Thoracic aorta (tissue), 2 donors: ENCODE measurements around the gene RBM24. TPM values are rescaled to one million over a fixed set of nuclear protein-coding genes. Genes with fewer than 3 reads are reported as not detected.
"Not testable (repeated sequence)": the region's sequence is repeated elsewhere in the genome, so short reads cannot be mapped to it uniquely, and the experiment has no call there.

ENCODE experiments used
- ATAC-seq: fragments of 150-250 bp; one replicate; pipeline ENCODE4 v1.8.0; 2017; ENCODE audit warnings: low read depth; ENCODE audit not compliant: insufficient number of reproducible peaks, low FRiP score
- DNase-seq: peaks from one replicate; pipeline ENCODE4 v3.0.0-alpha.2; 2020; ENCODE audit warnings: low spot score
- H3K27ac ChIP-seq, 2 donors: fragments of 200-600 bp; sonication (generic); 1 replicate in 1 of 2; 2 replicates in 1 of 2; pipeline ENCODE4 v1.5.1; 2016; ENCODE audit warnings: mild to moderate bottlenecking in 2 of 2, moderate library complexity in 2 of 2
- H3K27me3 ChIP-seq: fragments of 200-600 bp; sonication (generic); replicated peaks from 2 replicates; pipeline ENCODE4 v1.6.0; 2016; ENCODE audit warnings: mild to moderate bottlenecking; ENCODE audit not compliant: insufficient read depth
- H3K36me3 ChIP-seq: fragments of 200-600 bp; sonication (generic); one replicate; pipeline ENCODE4 v1.5.1; 2016
- H3K4me1 ChIP-seq, 2 donors: fragments of 200-600 bp; sonication (generic); 1 replicate in 1 of 2; 2 replicates in 1 of 2; pipeline versions ENCODE4 v1.5.1 to v1.6.0; 2016; ENCODE audit warnings: low read depth in 2 of 2, mild to moderate bottlenecking in 1 of 2; ENCODE audit not compliant: control insufficient read depth in 1 of 2
- H3K4me3 ChIP-seq: fragments of 200-600 bp; sonication (generic); 2 replicates; pipeline ENCODE4 v1.5.1; 2016; ENCODE audit warnings: mild to moderate bottlenecking
- H3K9me3 ChIP-seq: fragments of 200-600 bp; sonication (generic); 2 replicates; pipeline ENCODE4 v1.5.1; 2016
- total RNA-seq, 2 donors: library from RNA; depleted of rRNA; stranded (reverse); fragments of >200 nt; gene quantifications; one replicate each; pipeline versions ENCODE4 v1.1.0 to v1.2.3, GENCODE V29; 2016
- TF ChIP-seq, protein P1 (sequence below): fragments of 200-600 bp; sonication (generic); IDR thresholded peaks from one replicate; pipeline ENCODE4 v1.5.1; 2019; ENCODE audit warnings: antibody characterized with exemption

Gene RBM24
- total RNA-seq, 2 donors from 2014 or later, result 1.3 to 7.9 TPM

DNA sequence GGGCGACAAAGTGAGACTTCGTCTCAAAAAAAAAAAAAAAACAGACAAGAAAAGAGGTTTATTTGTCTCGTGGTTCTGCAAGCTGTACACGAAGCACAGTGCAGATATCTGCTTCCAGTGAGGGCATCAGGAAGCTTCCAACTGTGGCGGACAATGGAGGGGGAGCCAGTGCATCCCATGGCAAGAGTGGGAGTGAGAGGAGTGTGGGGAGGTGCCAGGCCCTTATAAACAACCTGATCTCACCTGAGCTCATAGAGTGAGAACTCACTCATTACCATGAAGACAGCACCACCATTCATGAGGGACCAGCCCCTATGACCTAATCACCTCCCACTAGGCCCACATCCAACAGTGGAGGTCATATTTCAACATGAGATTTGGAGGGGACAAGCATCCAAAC is 19.5 kb downstream of the RBM24 start:
- ATAC-seq, result no peak
- Histone ChIP-seq H3K4me3 (no peak overlapping the region), H3K36me3 (no peaks in the 10 kb centered on the region), H3K9me3 (no peaks in the 10 kb centered on the region), H3K27me3 (no peaks in the 10 kb centered on the region), H3K4me1 (peaks cover 5 to 9% of the 10 kb centered on the region in 2 donors), H3K27ac (no peak overlapping the region)
- no peak for DNase-seq
- TF ChIP-seq, protein P1, sequence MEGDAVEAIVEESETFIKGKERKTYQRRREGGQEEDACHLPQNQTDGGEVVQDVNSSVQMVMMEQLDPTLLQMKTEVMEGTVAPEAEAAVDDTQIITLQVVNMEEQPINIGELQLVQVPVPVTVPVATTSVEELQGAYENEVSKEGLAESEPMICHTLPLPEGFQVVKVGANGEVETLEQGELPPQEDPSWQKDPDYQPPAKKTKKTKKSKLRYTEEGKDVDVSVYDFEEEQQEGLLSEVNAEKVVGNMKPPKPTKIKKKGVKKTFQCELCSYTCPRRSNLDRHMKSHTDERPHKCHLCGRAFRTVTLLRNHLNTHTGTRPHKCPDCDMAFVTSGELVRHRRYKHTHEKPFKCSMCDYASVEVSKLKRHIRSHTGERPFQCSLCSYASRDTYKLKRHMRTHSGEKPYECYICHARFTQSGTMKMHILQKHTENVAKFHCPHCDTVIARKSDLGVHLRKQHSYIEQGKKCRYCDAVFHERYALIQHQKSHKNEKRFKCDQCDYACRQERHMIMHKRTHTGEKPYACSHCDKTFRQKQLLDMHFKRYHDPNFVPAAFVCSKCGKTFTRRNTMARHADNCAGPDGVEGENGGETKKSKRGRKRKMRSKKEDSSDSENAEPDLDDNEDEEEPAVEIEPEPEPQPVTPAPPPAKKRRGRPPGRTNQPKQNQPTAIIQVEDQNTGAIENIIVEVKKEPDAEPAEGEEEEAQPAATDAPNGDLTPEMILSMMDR, result no peak

DNA sequence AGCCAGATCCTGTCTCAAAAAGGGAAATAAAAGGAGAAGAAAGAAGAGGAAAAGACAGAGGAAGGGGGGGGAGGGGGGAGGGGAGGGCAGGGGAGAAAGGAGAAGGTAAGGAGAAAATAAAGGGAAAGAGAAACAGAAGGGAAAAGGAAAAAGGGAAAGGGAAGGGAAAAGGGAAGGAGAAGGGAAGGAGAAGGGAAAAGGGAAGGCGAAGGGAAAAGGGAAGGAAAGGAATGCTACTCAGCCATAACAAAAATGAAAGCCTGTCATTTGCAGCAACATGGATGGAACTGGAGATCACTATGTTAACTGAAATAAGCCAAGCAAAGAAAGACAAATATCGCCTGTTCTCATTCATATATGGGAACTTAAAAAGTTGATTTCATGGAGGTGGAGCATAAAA is 22.3 kb downstream of the RBM24 start:
- Histone ChIP-seq H3K27me3 (no peaks in the 10 kb centered on the region), H3K27ac (no peak overlapping the region), H3K9me3 (no peaks in the 10 kb centered on the region), H3K4me1 (no peaks in the 10 kb centered on the region), H3K4me3 (no peak overlapping the region), H3K36me3 (no peaks in the 10 kb centered on the region)
- DNase-seq (no peak), ATAC-seq (no peak)
- TF ChIP-seq, protein P1, result no peak

DNA sequence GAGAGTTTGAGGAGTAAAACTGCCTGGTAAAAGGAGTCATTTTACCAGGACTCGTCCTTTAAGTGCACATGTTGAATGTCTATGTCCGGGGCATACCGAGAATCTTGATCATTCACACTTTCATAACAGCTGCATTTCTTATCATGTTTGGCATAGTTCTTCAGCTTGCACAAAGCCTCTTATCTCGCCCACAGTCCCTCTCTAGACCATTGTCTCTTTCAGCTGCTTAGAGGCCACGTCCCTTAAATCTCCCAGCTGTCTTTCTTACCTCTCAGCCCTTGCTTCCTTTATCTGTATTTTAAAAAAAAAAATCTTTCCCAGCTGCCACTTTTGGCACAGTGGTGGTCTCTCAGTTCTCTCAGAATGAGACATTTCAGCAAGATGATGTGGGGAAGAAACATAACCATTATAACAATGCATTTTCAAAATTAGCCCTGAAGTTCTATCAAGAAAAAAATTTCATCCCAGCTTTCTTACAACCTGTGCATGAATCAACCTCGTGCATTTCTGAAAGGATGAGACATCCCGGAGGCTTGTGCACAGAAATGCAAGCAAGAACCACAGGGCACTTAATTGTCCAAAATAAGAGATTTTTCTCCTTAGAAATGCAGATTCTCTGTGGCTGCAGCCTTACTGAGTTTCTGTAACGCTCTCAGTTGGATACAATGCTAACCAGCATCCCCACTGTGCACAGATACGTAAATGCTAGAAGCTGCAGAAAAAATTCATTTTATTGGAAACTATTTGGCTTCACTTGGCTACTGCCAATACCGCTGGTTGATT is 24.2 kb downstream of the RBM24 start:
- no peaks in the 10 kb centered on the region for H3K36me3 ChIP-seq
- ATAC-seq (no peak), DNase-seq (no peak)
- H3K4me1 ChIP-seq, result no peaks in the 10 kb centered on the region
- TF ChIP-seq, protein P1, result no peak
- no peak overlapping the region for H3K27ac ChIP-seq
- no peaks in the 10 kb centered on the region for H3K27me3 ChIP-seq
- no peak overlapping the region for H3K4me3 ChIP-seq
- no peaks in the 10 kb centered on the region for H3K9me3 ChIP-seq

DNA sequence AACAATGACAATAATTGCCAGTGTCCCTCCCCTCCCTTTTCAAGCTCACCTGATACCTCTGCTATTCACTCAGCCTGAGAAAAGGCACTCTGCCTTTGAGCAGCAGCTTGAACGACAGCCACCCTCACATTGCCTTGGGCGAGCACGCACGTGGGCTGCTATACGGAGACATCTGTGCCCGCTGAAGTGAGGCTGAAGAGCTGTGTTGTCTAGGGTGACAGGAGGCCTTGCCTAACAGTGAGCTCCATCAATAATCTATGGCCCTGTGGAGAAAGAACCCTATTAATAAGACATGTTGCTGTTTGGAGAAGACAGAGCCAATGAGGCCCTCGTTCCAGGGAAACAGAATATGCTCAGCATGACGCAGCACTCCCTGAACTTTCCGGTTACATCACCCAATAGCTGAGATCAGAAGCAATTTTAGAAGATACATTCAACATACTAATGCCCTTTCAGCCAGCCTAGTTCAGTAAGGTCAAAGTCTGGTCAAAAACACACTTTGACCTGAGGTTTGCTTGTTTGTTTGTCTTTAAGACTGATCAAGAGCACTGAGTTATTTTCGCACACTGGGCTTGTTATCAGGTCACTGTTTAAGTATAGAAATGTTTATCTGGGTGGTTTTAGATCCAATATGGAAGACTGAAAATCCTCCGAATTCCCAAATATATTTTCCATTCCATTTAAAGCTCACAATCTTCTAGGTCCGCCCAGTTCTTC is 30.6 kb downstream of the RBM24 start:
- DNase-seq, result no peak
- Histone ChIP-seq H3K9me3 (no peaks in the 10 kb centered on the region), H3K27ac (no peak overlapping the region), H3K4me1 (no peaks in the 10 kb centered on the region), H3K36me3 (no peaks in the 10 kb centered on the region), H3K4me3 (no peak overlapping the region), H3K27me3 (no peaks in the 10 kb centered on the region)
- ATAC-seq, result no peak
- TF ChIP-seq, protein P1, result no peak

DNA sequence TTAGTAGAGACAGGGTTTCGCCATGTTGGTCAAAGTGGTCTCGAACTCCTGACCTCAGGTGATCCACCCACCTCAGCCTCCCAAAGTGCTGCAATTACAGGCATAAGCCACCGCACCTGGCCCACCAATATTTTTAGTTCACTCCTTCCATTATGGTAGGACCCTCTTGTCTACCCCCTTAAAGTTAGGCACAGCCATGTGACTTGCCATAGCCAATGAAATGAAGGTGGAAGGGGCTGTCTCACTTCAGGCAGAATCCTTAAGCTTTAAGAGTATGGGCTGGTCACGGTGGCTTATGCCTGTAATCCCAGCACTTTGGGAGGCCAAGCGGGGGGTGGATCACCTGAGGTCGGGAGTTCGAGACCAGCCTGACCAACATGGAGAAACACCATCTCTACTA is 32.1 kb downstream of the RBM24 start:
- not testable (repeated sequence) for H3K4me3 ChIP-seq, H3K4me1 ChIP-seq, H3K9me3 ChIP-seq, ATAC-seq, H3K36me3 ChIP-seq, H3K27me3 ChIP-seq, H3K27ac ChIP-seq, DNase-seq
